H1 (cell line): Measurements from ENCODE around the gene MANBA. TPM values are rescaled to one million over a fixed set of nuclear protein-coding genes. Genes with fewer than 3 reads are reported as not detected.
A peak's percentile ranks its signal among the peaks of the same experiment; 100 is the strongest.

Source experiments
- BACH1 ChIP-seq: IDR thresholded peaks from 2 replicates; pipeline ENCODE4 v1.6.1; 2012; ENCODE audit warnings: low read length, improper control_type of control experiment
- BCL11A ChIP-seq, 2 experiments: IDR thresholded peaks; one replicate each; pipeline ENCODE4 v1.6.1; 2011; ENCODE audit warnings: low read depth in 2 of 2, low read length in 2 of 2, mild to moderate bottlenecking in 2 of 2
- CBX5 ChIP-seq: fragments of 300-800, 300-1000 bp; sonication (generic); IDR thresholded peaks from 2 replicates; pipeline ENCODE4 v1.7.1; 2016; ENCODE audit warnings: antibody characterized with exemption, low read length, low read depth
- CBX8 ChIP-seq: fragments of 300-800, 300-1000 bp; sonication (generic); IDR thresholded peaks from 2 replicates; pipeline ENCODE4 v1.7.1; 2016; ENCODE audit warnings: low read depth, low read length, borderline replicate concordance
- CEBPB ChIP-seq: IDR thresholded peaks from 2 replicates; pipeline ENCODE4 v1.6.1; 2012; ENCODE audit warnings: low read depth, low read length
- CREB1 ChIP-seq: IDR thresholded peaks from 2 replicates; pipeline ENCODE4 v1.6.1; 2012; ENCODE audit warnings: inconsistent platforms
- FOSL1 ChIP-seq: IDR thresholded peaks from 2 replicates; pipeline ENCODE4 v1.6.1; 2011; ENCODE audit warnings: mild to moderate bottlenecking, low read depth, low read length, moderate library complexity; ENCODE audit not compliant: insufficient read depth
- KDM5A ChIP-seq: fragments of 200-600 bp; IDR thresholded peaks from 2 replicates; pipeline ENCODE4 v1.7.1; 2012; ENCODE audit warnings: mild to moderate bottlenecking, low read length, inconsistent platforms, mixed read lengths
- MAFK ChIP-seq: IDR thresholded peaks from 2 replicates; pipeline ENCODE4 v1.6.1; 2012; ENCODE audit warnings: low read depth, mild to moderate bottlenecking, improper control_type of control experiment, low read length
- NANOG ChIP-seq: IDR thresholded peaks from 2 replicates; pipeline ENCODE4 v1.6.1; 2011; ENCODE audit warnings: low read length, low read depth, mild to moderate bottlenecking, inconsistent platforms; ENCODE audit not compliant: insufficient read depth, poor library complexity, severe bottlenecking
- NRF1 ChIP-seq: IDR thresholded peaks from 2 replicates; pipeline ENCODE4 v1.6.1; 2011; ENCODE audit warnings: mild to moderate bottlenecking, low read depth, low read length, improper control_type of control experiment
- PHF8 ChIP-seq: fragments of 200-600 bp; sonication (generic); conservative IDR thresholded peaks from 2 replicates; pipeline ENCODE4 v1.7.1; 2012; ENCODE audit warnings: low read depth, mild to moderate bottlenecking, inconsistent platforms, low read length, moderate library complexity
- SIX5 ChIP-seq: IDR thresholded peaks from 2 replicates; pipeline ENCODE4 v1.6.1; 2011; ENCODE audit warnings: mild to moderate bottlenecking, low read depth, low read length
- SP1 ChIP-seq: IDR thresholded peaks from 2 replicates; pipeline ENCODE4 v1.6.1; 2011; ENCODE audit warnings: low read depth, low read length
- SP4 ChIP-seq: IDR thresholded peaks from 2 replicates; pipeline ENCODE4 v1.6.1; 2012; ENCODE audit warnings: low read length, inconsistent platforms
- TAF1 ChIP-seq: IDR thresholded peaks from 2 replicates; pipeline ENCODE4 v1.6.1; 2011; ENCODE audit warnings: mild to moderate bottlenecking, low read depth, low read length
- TBP ChIP-seq: IDR thresholded peaks from 2 replicates; pipeline ENCODE4 v1.6.1; 2011; ENCODE audit warnings: low read depth, low read length, improper control_type of control experiment
- TEAD4 ChIP-seq: IDR thresholded peaks from 2 replicates; pipeline ENCODE4 v1.6.1; 2012; ENCODE audit warnings: low read depth, low read length, inconsistent platforms, mixed read lengths
- YY1 ChIP-seq: IDR thresholded peaks from 2 replicates; pipeline ENCODE4 v1.6.1; 2011; ENCODE audit warnings: low read depth, mild to moderate bottlenecking, low read length
- polyA plus RNA-seq, 7 experiments: library from polyadenylated mRNA; depleted of rRNA in 3 of 7; stranded (reverse) in 5 of 7; unstranded in 2 of 7; fragments of >200 nt in 5 of 7; fragments of 200-250 nt in 2 of 7; gene quantifications; 1 replicate in 5 of 7; 2 replicates in 1 of 7; 4 replicates in 1 of 7; pipeline versions ENCODE4 v1.2.1 to v1.2.3, GENCODE V29; 2011 to 2013; ENCODE audit warnings: missing spikeins in 2 of 7, mixed read lengths in 2 of 7
- total RNA-seq: library from RNA; stranded (reverse); fragmentation: NEBNext Ultra II Directional; extraction: Animal tissue kit (Norgen Biotek cat#: 25700); gene quantifications from 2 replicates; pipeline ENCODE4 v1.2.1, GENCODE V29; 2021
- TF ChIP-seq, protein P1 (sequence below): IDR thresholded peaks from 2 replicates; pipeline ENCODE4 v1.6.1; 2012; ENCODE audit warnings: inconsistent platforms
- TF ChIP-seq, protein P2 (sequence below), 3 experiments: IDR thresholded peaks; 1 replicate in 2 of 3; 2 replicates in 1 of 3; pipeline versions ENCODE4 v1.5.1 to v1.6.1; 2011; ENCODE audit warnings: low read length in 3 of 3, mild to moderate bottlenecking in 3 of 3, inconsistent platforms in 2 of 3, low read depth in 1 of 3, moderate library complexity in 1 of 3; ENCODE audit not compliant: insufficient read depth in 1 of 3; ENCODE audit errors: control extremely low read depth in 1 of 3
- TF ChIP-seq, protein P3 (sequence below): IDR thresholded peaks from 2 replicates; pipeline ENCODE4 v1.6.1; 2011; ENCODE audit warnings: low read length, improper control_type of control experiment

MANBA gene
- total and polyA plus RNA-seq, 2 of the 8 experiments (the other 6 are each of a cell fraction or from before 2014, with no cell fraction given), result 22.9 to 27.8 TPM

DNA sequence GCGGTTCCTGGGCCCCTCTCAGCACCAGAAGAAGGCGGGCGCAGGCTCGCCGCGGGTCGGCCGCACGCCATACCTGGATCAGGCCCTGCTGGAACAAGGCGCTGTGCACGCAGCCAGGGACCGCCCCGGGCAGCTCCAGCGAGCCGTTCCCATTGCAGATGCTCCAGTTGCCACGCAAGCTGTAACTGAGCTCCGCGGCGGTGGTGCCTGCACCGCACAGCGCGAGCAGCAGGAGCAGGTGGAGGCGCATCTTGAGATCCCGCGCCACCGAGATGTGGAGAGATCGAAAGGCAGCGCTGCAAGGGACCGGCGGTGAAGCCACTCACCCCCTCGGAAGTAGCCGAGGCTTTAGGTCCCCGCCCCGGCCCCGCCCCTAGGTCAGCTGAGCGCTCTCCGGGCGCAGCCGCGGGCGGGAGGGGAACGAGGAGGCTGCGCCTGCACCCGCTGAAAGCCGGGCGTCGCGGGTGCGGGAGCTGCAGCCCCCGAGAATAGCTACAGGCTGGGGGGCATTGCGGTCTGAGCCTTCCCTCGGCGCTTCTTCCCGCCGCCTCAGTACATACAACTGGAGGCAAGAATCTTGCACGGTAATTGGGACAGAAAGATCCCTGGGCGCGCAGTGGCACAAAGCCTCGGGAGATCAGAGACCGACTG, at the start of gene MANBA (continued):
- TF ChIP-seq, protein P1, sequence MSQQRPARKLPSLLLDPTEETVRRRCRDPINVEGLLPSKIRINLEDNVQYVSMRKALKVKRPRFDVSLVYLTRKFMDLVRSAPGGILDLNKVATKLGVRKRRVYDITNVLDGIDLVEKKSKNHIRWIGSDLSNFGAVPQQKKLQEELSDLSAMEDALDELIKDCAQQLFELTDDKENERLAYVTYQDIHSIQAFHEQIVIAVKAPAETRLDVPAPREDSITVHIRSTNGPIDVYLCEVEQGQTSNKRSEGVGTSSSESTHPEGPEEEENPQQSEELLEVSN, result peak; percentile 66; the same call in 1 of the 2 replicates
- TF ChIP-seq CBX8, result no peak
- no peak; the same call in 1 of the 2 replicates for TF ChIP-seq SP1
- no peak for TF ChIP-seq SP4
- no peak for TF ChIP-seq NANOG
- TF ChIP-seq TBP, result peak; percentile 82
- TF ChIP-seq YY1, result no peak
- no peak for TF ChIP-seq BACH1
- no peak for TF ChIP-seq KDM5A
- no peak for TF ChIP-seq TEAD4
- TF ChIP-seq BCL11A (IDR thresholded peaks at IDR 0.05; ENCODE audit: low read depth in 2 of 2, low read length in 2 of 2), result no peak
- no peak for TF ChIP-seq CEBPB
- TF ChIP-seq, protein P2, sequence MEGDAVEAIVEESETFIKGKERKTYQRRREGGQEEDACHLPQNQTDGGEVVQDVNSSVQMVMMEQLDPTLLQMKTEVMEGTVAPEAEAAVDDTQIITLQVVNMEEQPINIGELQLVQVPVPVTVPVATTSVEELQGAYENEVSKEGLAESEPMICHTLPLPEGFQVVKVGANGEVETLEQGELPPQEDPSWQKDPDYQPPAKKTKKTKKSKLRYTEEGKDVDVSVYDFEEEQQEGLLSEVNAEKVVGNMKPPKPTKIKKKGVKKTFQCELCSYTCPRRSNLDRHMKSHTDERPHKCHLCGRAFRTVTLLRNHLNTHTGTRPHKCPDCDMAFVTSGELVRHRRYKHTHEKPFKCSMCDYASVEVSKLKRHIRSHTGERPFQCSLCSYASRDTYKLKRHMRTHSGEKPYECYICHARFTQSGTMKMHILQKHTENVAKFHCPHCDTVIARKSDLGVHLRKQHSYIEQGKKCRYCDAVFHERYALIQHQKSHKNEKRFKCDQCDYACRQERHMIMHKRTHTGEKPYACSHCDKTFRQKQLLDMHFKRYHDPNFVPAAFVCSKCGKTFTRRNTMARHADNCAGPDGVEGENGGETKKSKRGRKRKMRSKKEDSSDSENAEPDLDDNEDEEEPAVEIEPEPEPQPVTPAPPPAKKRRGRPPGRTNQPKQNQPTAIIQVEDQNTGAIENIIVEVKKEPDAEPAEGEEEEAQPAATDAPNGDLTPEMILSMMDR (IDR thresholded peaks at IDR 0.05; ENCODE audit: control extremely low read depth in 1 of 3, insufficient read depth in 1 of 3, low read depth in 1 of 3, low read length in 3 of 3), result no peak
- no peak for TF ChIP-seq CREB1
- TF ChIP-seq FOSL1, result no peak
- peak; percentile 50; the same call in 1 of the 2 replicates for TF ChIP-seq TAF1
- no peak for TF ChIP-seq SIX5
- TF ChIP-seq, protein P3, sequence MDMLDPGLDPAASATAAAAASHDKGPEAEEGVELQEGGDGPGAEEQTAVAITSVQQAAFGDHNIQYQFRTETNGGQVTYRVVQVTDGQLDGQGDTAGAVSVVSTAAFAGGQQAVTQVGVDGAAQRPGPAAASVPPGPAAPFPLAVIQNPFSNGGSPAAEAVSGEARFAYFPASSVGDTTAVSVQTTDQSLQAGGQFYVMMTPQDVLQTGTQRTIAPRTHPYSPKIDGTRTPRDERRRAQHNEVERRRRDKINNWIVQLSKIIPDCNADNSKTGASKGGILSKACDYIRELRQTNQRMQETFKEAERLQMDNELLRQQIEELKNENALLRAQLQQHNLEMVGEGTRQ, result 0 out of 2 replicates have a peak, but pooled peaks have one; percentile 23
- TF ChIP-seq PHF8, result peak; percentile 69
- TF ChIP-seq CBX5, result no peak
- no peak for TF ChIP-seq MAFK
- TF ChIP-seq NRF1, result peak; percentile 30
